SK-N-SH (cell line): Measurements from ENCODE around the gene RPL28. TPM values are rescaled to one million over a fixed set of nuclear protein-coding genes. Genes with fewer than 3 reads are reported as not detected.

ENCODE experiments used
- CTCF ChIA-PET: fragments of 300-600, 350-600 bp; formaldehyde crosslinking; extraction: SDS; loops from one replicate; lab custom pipeline; 2021; lab: Yijun Ruan, JAX
- POLR2A ChIA-PET: fragments of 350-600 bp; sonication (Branson Sonifier 250); formaldehyde crosslinking; extraction: SDS; loops from one replicate; lab custom pipeline; 2020; ENCODE audit warnings: antibody characterized with exemption, inconsistent platforms; lab: Yijun Ruan, JAX
- DNase-seq: peaks from one replicate; pipeline ENCODE4 v3.0.0; 2012
- H2AFZ ChIP-seq: fragments of 200-600 bp; sonication (generic); 2 replicates; pipeline ENCODE4 v1.8.1; 2016; ENCODE audit warnings: antibody characterized with exemption, mild to moderate bottlenecking, low read depth
- H3F3A ChIP-seq: fragments of 200-600 bp; sonication (generic); replicated peaks from 2 replicates; pipeline ENCODE3; 2016; ENCODE audit warnings: antibody characterized with exemption, mild to moderate bottlenecking; ENCODE audit not compliant: insufficient read depth
- H3K27ac ChIP-seq, 2 experiments: fragments of 200-500 bp in 1 of 2; fragments of 200-600 bp in 1 of 2; sonication (Bioruptor generic) in 1 of 2; sonication (generic), shearing (Covaris generic) in 1 of 2; 2 replicates each; pipeline versions ENCODE4 v1.5.1 to v1.6.1; 2014 to 2016; ENCODE audit warnings: low read depth in 2 of 2, inconsistent platforms in 1 of 2, low read length in 1 of 2, mild to moderate bottlenecking in 1 of 2, mixed read lengths in 1 of 2
- H3K27me3 ChIP-seq: fragments of 200-600 bp; sonication (generic), shearing (Covaris generic); 2 replicates; pipeline ENCODE4 v1.6.1; 2016; ENCODE audit warnings: mixed run types; ENCODE audit not compliant: insufficient read depth
- H3K36me3 ChIP-seq, 2 experiments: fragments of 200-500 bp in 1 of 2; fragments of 200-600 bp in 1 of 2; sonication (Bioruptor generic) in 1 of 2; sonication (generic) in 1 of 2; replicated peaks in 1 of 2; 2 replicates each; pipeline versions ENCODE3 to v1.5.1; 2014 to 2016; ENCODE audit warnings: low read length in 1 of 2, mild to moderate bottlenecking in 1 of 2; ENCODE audit not compliant: insufficient read depth in 2 of 2, control insufficient read depth in 1 of 2
- H3K4me1 ChIP-seq, 2 experiments: fragments of 200-500 bp in 1 of 2; fragments of 200-600 bp in 1 of 2; sonication (Bioruptor generic) in 1 of 2; sonication (generic), shearing (Covaris generic) in 1 of 2; 2 replicates each; pipeline versions ENCODE4 v1.5.1 to v1.6.1; 2014 to 2016; ENCODE audit warnings: low read depth in 1 of 2, low read length in 1 of 2, mixed run types in 1 of 2; ENCODE audit not compliant: insufficient read depth in 2 of 2, control insufficient read depth in 1 of 2
- H3K4me2 ChIP-seq: fragments of 200-600 bp; sonication (generic), shearing (Covaris generic); 2 replicates; pipeline ENCODE4 v1.6.1; 2017; ENCODE audit warnings: mixed run types
- H3K4me3 ChIP-seq, 2 experiments: fragments of 200-500 bp in 1 of 2; fragments of 200-600 bp in 1 of 2; sonication (Bioruptor generic) in 1 of 2; sonication (generic), shearing (Covaris generic) in 1 of 2; 2 replicates each; pipeline versions ENCODE4 v1.5.1 to v1.8.1; 2014 to 2016; ENCODE audit warnings: low read depth in 2 of 2, inconsistent platforms in 1 of 2, low read length in 1 of 2, mild to moderate bottlenecking in 1 of 2, mixed read lengths in 1 of 2, moderate library complexity in 1 of 2
- H3K79me2 ChIP-seq: fragments of 200-600 bp; sonication (generic); 2 replicates; pipeline ENCODE4 v1.8.1; 2017; ENCODE audit warnings: mild to moderate bottlenecking; ENCODE audit not compliant: insufficient read depth
- H3K9ac ChIP-seq: fragments of 200-600 bp; sonication (generic); 2 replicates; pipeline ENCODE4 v1.6.1; 2017; ENCODE audit warnings: mixed run types
- H3K9me2 ChIP-seq: fragments of 200-600 bp; sonication (generic); 2 replicates; pipeline ENCODE4 v1.6.1; 2017; ENCODE audit warnings: mixed run types
- H3K9me3 ChIP-seq: fragments of 200-600 bp; sonication (generic); 2 replicates; pipeline ENCODE4 v1.6.1; 2017; ENCODE audit warnings: mixed run types, mild to moderate bottlenecking, moderate library complexity
- H4K20me1 ChIP-seq: fragments of 200-600 bp; sonication (generic); 2 replicates; pipeline ENCODE4 v1.6.1; 2017; ENCODE audit warnings: mild to moderate bottlenecking, mixed run types; ENCODE audit not compliant: insufficient read depth
- CHD2 ChIP-seq: fragments of 150-350 bp; IDR thresholded peaks from 2 replicates; pipeline ENCODE4 v1.6.1; 2018; ENCODE audit warnings: low read length; ENCODE audit not compliant: partially characterized antibody
- ELF1 ChIP-seq: IDR thresholded peaks from 2 replicates; pipeline ENCODE4 v1.4.0; 2012
- FOXJ3 ChIP-seq: sonication (generic); formaldehyde crosslinking; IDR thresholded peaks from 2 replicates; pipeline ENCODE4 v1.5.1; 2020; ENCODE audit warnings: mild to moderate bottlenecking, missing genetic modification reagents
- MEF2A ChIP-seq: IDR thresholded peaks from 2 replicates; pipeline ENCODE4 v1.4.0; 2012; ENCODE audit warnings: low read depth, borderline replicate concordance
- RAD21 ChIP-seq: IDR thresholded peaks from 2 replicates; pipeline ENCODE4 v1.6.1; 2012; ENCODE audit warnings: mild to moderate bottlenecking, low read length
- REST ChIP-seq: IDR thresholded peaks from 2 replicates; pipeline ENCODE4 v1.6.1; 2012; ENCODE audit warnings: mild to moderate bottlenecking, low read depth, low read length, moderate library complexity
- RFX5 ChIP-seq: IDR thresholded peaks from 2 replicates; pipeline ENCODE4 v1.6.1; 2012; ENCODE audit warnings: mild to moderate bottlenecking, improper control_type of control experiment, low read length
- RXRA ChIP-seq: IDR thresholded peaks from 2 replicates; pipeline ENCODE4 v1.4.0; 2012; ENCODE audit warnings: low read depth, mild to moderate bottlenecking, borderline replicate concordance
- SIN3A ChIP-seq: IDR thresholded peaks from 2 replicates; pipeline ENCODE4 v1.6.1; 2012; ENCODE audit warnings: low read depth, mild to moderate bottlenecking, low read length, moderate library complexity, borderline replicate concordance
- TAF1 ChIP-seq: IDR thresholded peaks from 2 replicates; pipeline ENCODE4 v1.6.1; 2012; ENCODE audit warnings: low read depth, mild to moderate bottlenecking, low read length, moderate library complexity, borderline replicate concordance
- TCF12 ChIP-seq: IDR thresholded peaks from 2 replicates; pipeline ENCODE4 v1.4.0; 2012
- TEAD4 ChIP-seq: IDR thresholded peaks from 2 replicates; pipeline ENCODE4 v1.4.0; 2012; ENCODE audit warnings: mild to moderate bottlenecking, borderline replicate concordance; ENCODE audit not compliant: insufficient read depth
- USF2 ChIP-seq: fragments of 150-350 bp; IDR thresholded peaks from 2 replicates; pipeline ENCODE4 v1.6.1; 2017; ENCODE audit warnings: antibody characterized with exemption, low read length, low read depth, borderline replicate concordance
- YY1 ChIP-seq: IDR thresholded peaks from 2 replicates; pipeline ENCODE4 v1.4.0; 2012; ENCODE audit warnings: low read depth, mild to moderate bottlenecking
- ZBTB33 ChIP-seq: IDR thresholded peaks from 2 replicates; pipeline ENCODE4 v1.4.0; 2012; ENCODE audit warnings: low read depth, borderline replicate concordance
- WGBS: methylation state at CpG from one replicate; pipeline ENCODE4 v1.1.6; 2017; ENCODE audit warnings: low lambda C conversion rate; 5-methylcytosine and 5-hydroxymethylcytosine counted together
- polyA plus RNA-seq, 3 experiments: library from polyadenylated mRNA; depleted of rRNA; stranded (reverse); fragments of >200 nt; gene quantifications; 2 replicates each; pipeline ENCODE4 v1.2.3, GENCODE V29; 2012
- TF ChIP-seq, protein P1 (sequence below): IDR thresholded peaks from 2 replicates; pipeline ENCODE4; 2012

The RPL28 gene
- polyA plus RNA-seq, 1 of the 3 experiments (the other 2 are of a cell fraction), result 2,368 TPM

DNA sequence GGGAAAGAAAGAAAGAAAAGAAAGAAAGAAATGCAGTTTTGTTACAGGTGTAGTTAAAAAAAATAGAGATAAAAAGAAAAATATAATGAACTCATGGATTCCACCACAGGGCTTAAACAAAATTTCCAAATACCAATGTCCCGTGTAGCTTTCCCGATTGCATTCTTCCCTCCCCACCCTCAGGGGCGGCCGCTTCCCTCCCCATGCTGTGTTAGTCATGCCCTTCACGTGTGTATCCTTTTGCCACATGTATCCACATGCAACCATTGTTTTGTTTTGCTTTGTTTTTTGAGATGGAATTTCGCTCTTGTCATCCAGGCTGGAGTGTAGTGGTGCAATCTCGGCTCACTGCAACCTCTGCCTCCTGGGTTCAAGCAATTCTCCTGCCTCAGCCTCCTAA is 49.6 kb upstream of the RPL28 start:
- H3K27ac ChIP-seq, result no peak overlapping the region
- POLR2A ChIA-PET, result no interaction called here
- no peak for TF ChIP-seq RAD21
- TF ChIP-seq USF2, result no peak
- no peak for TF ChIP-seq RXRA
- TF ChIP-seq, protein P1, sequence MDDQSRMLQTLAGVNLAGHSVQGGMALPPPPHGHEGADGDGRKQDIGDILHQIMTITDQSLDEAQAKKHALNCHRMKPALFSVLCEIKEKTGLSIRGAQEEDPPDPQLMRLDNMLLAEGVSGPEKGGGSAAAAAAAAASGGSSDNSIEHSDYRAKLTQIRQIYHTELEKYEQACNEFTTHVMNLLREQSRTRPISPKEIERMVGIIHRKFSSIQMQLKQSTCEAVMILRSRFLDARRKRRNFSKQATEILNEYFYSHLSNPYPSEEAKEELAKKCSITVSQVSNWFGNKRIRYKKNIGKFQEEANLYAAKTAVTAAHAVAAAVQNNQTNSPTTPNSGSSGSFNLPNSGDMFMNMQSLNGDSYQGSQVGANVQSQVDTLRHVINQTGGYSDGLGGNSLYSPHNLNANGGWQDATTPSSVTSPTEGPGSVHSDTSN, result no peak
- no peak for TF ChIP-seq YY1
- no peak for TF ChIP-seq TAF1
- no peak for TF ChIP-seq RFX5
- TF ChIP-seq TEAD4, result no peak
- TF ChIP-seq TCF12, result no peak
- no peak for TF ChIP-seq ELF1
- TF ChIP-seq SIN3A, result no peak

DNA sequence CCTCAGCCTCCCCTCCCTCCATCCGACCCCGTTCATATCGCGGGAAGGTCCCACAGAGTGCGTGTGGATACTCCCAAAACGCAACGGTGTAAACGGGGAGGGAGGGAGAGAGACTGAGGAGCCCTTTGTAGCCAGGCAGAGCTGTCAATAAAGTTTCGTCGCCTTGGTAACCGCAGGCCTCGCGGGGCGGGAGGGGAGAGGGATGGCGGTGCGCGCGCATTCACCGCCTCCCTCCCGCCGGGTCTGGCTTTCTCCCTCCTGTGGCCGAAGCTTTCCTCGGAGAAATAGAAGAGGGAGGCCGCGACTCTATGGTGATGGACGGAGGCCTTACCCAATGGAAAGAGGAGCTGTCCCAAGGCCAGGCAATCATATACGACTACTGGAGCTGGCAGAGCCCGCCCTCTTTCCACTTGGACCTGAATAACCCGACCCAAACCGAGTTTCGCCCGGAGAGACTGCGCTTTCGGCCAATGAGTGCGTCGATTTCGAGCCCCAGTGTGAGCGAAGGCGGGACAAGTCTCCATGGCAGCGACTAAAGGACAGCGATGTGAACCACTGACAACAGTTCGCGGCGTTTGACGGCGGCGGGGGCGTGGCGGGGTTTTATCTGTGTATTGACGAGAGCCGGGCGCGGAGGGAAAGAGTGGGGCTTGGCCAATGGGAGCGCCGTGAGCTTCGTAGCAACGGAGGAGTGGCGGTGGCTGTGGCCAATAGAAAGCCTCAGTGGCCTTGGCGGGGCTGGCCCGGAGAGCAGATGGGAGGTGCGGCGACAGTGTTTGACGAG is 46.4 kb upstream of the RPL28 start, which contains the start of gene KMT5C:
Gene KMT5C, plus strand, starts transcription at position 772 of the 784 bp plus-strand sequence. CDS start 2,061 bp downstream, outside the sequence.
- peaks cover 9% of the 10 kb centered on the region; the same call in 1 of the 2 replicates for H3K79me2 ChIP-seq
- peaks cover 0 to 4% of the 10 kb centered on the region in 2 experiments for H3K36me3 ChIP-seq
- peaks cover 0 to 29% of the 10 kb centered on the region in 2 experiments; a peak in 2 of 4 replicates for H3K4me1 ChIP-seq
- CTCF ChIA-PET, result interaction anchor here (0.8 to 2.4 kb wide), 9 partner anchors 11 to 59 kb away, joined by 3 to 11 read pairs (median 4); partner anchors contain the start of gene HSPBP1
- H3K9ac ChIP-seq, result peak within 1 kb of the TSS; percentile 99
- no peaks in the 10 kb centered on the region for H3K27me3 ChIP-seq
- POLR2A ChIA-PET, result interaction anchor here (0.6 to 2.0 kb wide), 15 partner anchors 14 to 1227 kb away, joined by 3 to 21 read pairs (median 4); partner anchors contain the start of genes PPP6R1, TMEM238, TMEM86B and UBE2S
- peak within 1 kb of the TSS; percentile 90; the same call in 1 of the 2 replicates for H2AFZ ChIP-seq
- H4K20me1 ChIP-seq, result no peaks in the 10 kb centered on the region
- H3K9me2 ChIP-seq, result no peaks in the 10 kb centered on the region
- H3K4me3 ChIP-seq, result peak within 1 kb of the TSS; percentile 75
- peak; percentile 97 for DNase-seq
- H3K27ac ChIP-seq, result peak within 1 kb of the TSS; percentile 97 to 98
- peak within 1 kb of the TSS; percentile 100 for H3K4me2 ChIP-seq
- H3K9me3 ChIP-seq, result no peaks in the 10 kb centered on the region
- no peaks in the 10 kb centered on the region for H3F3A ChIP-seq
- 0% methylated on average over 48 of the region's 63 CpGs for WGBS
- no peak for TF ChIP-seq REST
- TF ChIP-seq RXRA, result no peak
- TF ChIP-seq ELF1, result no peak
- peak; percentile 90 for TF ChIP-seq CHD2
- TF ChIP-seq YY1, result no peak
- 0 out of 2 replicates have a peak, but pooled peaks have one; percentile 40 for TF ChIP-seq ZBTB33
- TF ChIP-seq, protein P1, result peak; percentile 98
- TF ChIP-seq FOXJ3, result peak; percentile 5; the same call in 1 of the 2 replicates
- TF ChIP-seq MEF2A, result no peak

More for the DNA sequence above, 49.6 kb upstream of the RPL28 start:
- Histone ChIP-seq H3K9me3 (no peaks in the 10 kb centered on the region), H4K20me1 (no peaks in the 10 kb centered on the region), H2AFZ (no peak overlapping the region), H3K27me3 (no peaks in the 10 kb centered on the region; the same call in 1 of the 2 replicates), H3K4me3 (no peak overlapping the region), H3F3A (no peaks in the 10 kb centered on the region), H3K79me2 (peaks cover 9% of the 10 kb centered on the region; the same call in 1 of the 2 replicates), H3K4me1 (peaks cover 0 to 6% of the 10 kb centered on the region in 2 experiments; a peak in 2 of 4 replicates), H3K9me2 (no peaks in the 10 kb centered on the region), H3K9ac (no peak overlapping the region), H3K4me2 (no peak overlapping the region), H3K36me3 (no peaks in the 10 kb centered on the region)
- WGBS, result 82% methylated on average over 7 of the region's 7 CpGs
- no peak for DNase-seq
- CTCF ChIA-PET, result interaction anchor here (1.3 to 1.8 kb wide), 3 partner anchors 34 to 82 kb away, joined by 3 to 10 read pairs (median 3); partner anchors contain the start of gene TMEM238
